HG03354 (cell line): ENCODE data around the gene FGG.
"Not testable (repeated sequence)": the region's sequence is repeated elsewhere in the genome, so short reads cannot be mapped to it uniquely, and the experiment has no call there.

Experiments
- ATAC-seq: cut with Tn5 transposase; IDR thresholded peaks from one replicate; pipeline ENCODE4 v1.9.1; 2021; ENCODE audit warnings: mild to moderate bottlenecking; ENCODE audit not compliant: unreplicated experiment, poor library complexity, severe bottlenecking

Gene FGG

GRCh38 chr4:154614306-154614705 is 1.9 kb upstream of the FGG start:
- no peak for ATAC-seq

DNA sequence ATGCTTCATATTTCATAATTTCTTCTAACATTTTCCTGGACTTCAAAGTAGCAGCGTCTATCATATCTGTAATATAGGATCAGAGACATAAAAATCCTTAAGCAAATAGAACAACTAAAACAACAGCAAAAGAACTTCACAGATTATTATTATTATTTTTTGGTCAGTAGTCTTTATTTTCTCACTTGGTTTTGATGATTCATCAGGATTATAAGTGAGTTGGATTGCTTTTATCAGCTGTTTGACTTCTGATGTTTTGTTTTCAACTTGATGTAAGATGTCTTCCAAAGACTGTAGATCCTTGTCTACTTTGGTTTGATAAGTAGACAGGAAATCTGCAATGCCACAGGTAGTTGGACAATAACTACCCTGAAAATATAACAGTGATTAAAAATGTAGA is 623 bp downstream of the FGG start:
- ATAC-seq: no peak

DNA sequence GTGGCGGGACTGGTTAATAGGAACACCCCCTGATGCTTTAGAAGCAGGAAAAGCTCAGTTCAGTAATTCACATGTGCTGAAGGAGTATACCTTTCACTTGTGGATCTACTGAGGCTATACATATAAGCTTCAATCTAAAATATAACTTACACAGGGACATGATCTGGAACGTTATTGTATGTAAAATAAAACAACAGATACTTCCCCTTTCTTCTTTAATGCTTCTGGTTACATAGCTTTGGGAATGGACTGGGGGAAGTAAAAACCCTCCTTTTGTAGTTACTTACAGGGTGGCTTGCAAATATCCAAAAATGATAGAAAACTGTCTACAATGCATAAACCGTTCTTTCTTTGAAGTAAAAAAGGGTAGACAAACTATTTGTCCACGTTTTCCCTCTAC is 1.9 kb downstream of the FGG start:
- ATAC-seq: no peak

- ATAC-seq: no peak
These were observed 2.9 kb downstream of the FGG start for GRCh38 chr4:154609532-154609931.

- ATAC-seq: no peak
These were observed 3.8 kb downstream of the FGG start for GRCh38 chr4:154608361-154609252.

DNA sequence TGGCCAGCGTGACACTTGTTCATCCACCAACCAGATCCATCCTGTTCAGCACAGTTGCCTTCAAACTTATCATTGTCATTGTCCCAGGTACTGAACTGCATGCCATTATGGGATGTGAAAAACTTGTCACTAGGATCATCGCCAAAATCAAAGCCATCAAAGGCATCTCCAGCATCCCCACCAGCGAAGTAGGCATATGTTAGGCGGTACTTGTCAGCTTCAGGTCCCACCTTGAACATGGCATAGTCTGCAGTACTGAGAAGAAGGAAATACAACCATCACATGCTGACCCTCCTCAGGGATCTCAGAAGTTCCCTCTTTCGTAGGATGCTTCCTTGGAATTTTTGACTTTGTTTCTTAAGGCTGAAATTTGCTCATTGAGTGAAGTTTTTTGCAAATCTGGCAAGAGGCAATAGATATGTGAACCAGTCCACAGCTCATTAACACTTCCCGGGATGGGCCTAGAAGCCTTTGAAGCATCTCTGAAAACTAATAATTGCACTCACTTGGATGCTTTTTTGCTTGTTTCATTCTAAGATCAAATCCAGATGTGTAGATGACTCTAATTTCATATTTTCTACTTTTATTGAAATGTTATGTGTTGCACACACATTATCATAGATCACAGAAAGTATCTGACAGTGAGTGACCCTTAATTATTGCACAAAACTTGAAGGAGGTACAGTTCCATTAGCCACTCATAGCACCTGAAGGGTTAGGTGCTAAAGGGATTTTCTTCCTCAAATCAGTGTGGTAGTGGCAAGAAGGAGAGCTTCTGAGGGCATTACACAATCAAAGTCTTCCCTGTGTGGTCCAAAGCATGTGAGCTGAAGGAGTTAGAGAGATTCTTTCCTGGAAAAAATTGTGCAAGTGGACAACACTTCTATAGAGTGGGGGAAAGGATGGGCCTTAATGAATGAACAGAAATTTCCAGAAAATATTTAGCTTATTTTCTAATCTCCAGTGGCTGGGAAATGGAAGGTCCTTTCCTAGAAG is 5.4 kb downstream of the FGG start:
- no peak for ATAC-seq

DNA sequence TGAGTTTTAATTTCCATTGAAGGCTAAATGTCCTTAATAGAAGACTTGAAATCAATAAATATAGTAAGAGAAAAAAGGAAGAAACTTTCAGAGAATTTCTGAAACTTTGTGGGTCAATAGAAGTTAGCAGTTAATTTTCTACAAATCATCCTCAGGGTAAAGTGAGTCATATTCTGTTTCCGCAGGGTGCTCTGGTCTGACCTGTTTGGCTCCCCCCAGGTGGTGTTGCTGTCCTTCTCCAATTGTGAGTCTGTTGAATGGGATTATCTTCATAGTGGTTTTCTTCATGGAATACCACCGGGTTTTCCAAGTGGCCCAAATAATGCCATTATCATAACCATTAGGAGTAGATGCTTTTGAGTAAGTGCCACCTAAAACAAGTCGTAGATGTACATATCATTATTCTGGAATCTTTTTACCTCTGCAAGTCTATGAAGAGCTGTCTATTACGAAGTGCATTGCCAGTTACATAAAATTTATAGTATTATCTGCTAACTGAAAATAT is 7.7 kb downstream of the FGG start:
- no peak for ATAC-seq

DNA sequence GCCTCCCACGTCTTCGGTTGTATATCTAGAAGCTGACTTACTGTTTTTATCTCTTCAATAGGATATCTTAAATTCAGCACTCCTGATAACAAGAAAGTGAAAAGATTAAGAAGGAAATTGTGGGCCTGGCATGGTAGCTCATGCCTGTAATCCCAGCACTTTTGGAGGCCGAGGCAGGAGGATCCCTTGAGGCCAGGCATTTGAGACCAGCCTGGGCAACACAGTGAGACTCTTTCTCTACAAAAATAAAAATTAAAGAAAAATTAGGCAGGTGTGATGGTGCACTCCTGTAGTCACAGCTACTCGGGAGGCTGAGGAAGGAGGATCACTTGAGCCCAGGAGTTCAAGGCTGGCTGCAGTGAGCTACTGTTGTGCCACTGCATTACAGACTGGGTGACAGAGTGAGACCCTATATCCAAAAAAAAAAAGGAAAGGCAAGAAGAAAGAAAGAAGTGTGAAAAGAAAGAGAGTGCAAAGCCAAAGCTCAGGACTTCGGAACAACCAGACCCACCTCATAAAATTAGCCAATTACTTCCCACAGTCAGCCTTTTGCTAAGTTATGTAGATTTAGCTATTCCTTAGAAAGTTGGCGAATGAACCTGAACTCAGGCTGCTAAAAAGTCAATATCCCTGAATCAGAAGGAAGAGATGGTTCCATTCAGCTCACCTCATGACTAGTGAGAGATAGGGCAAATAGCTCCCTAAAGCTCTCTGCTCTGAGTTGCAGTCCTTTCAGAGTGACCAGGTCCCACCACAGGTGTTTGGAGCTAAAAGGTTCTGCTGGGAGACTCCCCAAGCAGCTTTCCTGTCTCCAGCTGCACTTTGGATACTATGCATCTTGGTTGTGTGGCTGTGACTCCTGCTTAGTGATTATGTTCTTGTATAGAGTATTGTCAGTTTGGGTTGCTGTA is 9.2 kb downstream of the FGG start:
- ATAC-seq: no peak

DNA sequence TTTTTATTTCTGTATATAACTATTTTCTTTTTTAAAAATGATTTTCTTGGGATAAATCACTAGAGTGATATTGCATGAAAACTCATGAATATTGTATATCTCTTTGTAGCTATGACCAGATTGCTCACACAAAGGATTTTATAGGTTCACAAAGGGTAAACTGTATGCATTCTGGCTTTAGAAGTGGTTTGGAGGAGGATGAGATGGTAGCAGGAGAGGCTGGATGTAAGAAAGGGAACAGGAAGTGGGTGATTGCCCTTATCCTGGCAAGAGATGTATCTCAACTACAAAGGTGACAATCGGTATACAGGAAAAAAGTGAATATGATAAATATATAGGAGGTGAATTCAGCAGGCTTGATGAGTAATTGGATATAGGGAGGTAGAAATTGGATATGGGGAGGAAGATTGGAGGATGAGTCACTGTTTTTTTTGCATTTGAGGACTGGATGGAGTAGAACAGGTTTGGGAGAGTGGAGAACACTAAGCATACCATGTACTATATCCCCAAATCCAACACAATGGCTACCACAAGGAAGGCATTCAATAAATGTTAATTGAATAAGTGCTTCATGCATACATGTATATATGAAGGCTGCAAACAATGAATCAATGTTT is 9.9 kb downstream of the FGG start:
- ATAC-seq: no peak

- no peak for ATAC-seq
These were observed 14.4 kb downstream of the FGG start for GRCh38 chr4:154597798-154598774.

DNA sequence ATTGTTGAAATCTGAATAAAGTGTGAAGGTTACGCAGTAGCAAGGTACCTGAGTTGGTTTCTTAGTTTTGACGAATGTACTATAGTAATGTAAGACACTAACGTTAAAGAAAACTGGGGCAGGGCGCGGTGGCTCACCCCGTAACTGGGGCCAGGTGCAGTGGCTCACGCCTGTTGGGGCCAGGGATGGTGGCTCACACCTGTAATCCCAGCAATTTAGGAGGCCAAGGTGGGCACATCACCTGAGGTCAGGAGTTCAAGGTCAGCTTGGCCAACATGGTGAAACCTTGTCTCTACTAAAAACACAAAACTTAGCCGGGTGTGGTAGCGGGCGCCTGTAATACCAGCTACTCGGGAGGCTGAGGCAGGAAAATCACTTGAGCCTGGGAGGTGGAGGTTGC is 15.2 kb downstream of the FGG start:
- not testable (repeated sequence) for ATAC-seq

- ATAC-seq: no peak
These were observed 16.6 kb downstream of the FGG start for GRCh38 chr4:154595807-154596206.

GRCh38 chr4:154594343-154594742 is 18.1 kb downstream of the FGG start:
- not testable (repeated sequence) for ATAC-seq

- no peak for ATAC-seq
These were observed 18.6 kb downstream of the FGG start for GRCh38 chr4:154593868-154594267.

GRCh38 chr4:154591890-154592289 is 20.6 kb downstream of the FGG start:
- no peak for ATAC-seq

- ATAC-seq: no peak
These were observed 22.0 kb downstream of the FGG start, which contains the start of gene FGA for GRCh38 chr4:154590329-154591006. Gene FGA, minus strand, starts transcription at chr4:154590742. Its CDS starts 55 bp downstream, at chr4:154590687.
